OCI-LY3 (cell line): ENCODE results near the gene PINLYP.
A peak's percentile ranks its signal among the peaks of the same experiment; 100 is the strongest.

Experiments used
- H2AFZ ChIP-seq: fragments of 200-600, 300-600 bp; shearing (Covaris generic); 2 replicates; pipeline ENCODE4 v1.6.0; 2014; ENCODE audit warnings: antibody characterized with exemption, low read depth, low read length
- H3K27ac ChIP-seq: fragments of 200-600, 300-600 bp; sonication (generic); 2 replicates; pipeline ENCODE4 v1.5.1; 2014; ENCODE audit warnings: mild to moderate bottlenecking, low read length, moderate library complexity, mixed read lengths
- H3K27me3 ChIP-seq: fragments of 200-600, 300-600 bp; sonication (generic); 2 replicates; pipeline ENCODE4 v1.6.1; 2014; ENCODE audit warnings: low read depth, low read length, mixed read lengths
- H3K36me3 ChIP-seq: fragments of 200-600, 300-600 bp; sonication (generic); replicated peaks from 2 replicates; pipeline ENCODE3; 2014; ENCODE audit warnings: low read depth, low read length, mixed read lengths
- H3K4me1 ChIP-seq: fragments of 300-600, 200-600 bp; sonication (generic); 2 replicates; pipeline ENCODE4 v1.6.1; 2014; ENCODE audit warnings: low read length, mixed read lengths
- H3K4me2 ChIP-seq: fragments of 200-600, 300-600 bp; sonication (generic); 2 replicates; pipeline ENCODE4 v1.6.1; 2014; ENCODE audit warnings: low read length, mixed read lengths
- H3K4me3 ChIP-seq: fragments of 300-600, 200-600 bp; sonication (generic); 2 replicates; pipeline ENCODE4 v1.5.1; 2014; ENCODE audit warnings: antibody characterized with exemption, mild to moderate bottlenecking, low read length, moderate library complexity
- H3K79me2 ChIP-seq: fragments of 300-600, 200-600 bp; shearing (Covaris generic); 2 replicates; pipeline ENCODE4 v1.6.1; 2014; ENCODE audit warnings: mild to moderate bottlenecking, low read length, mixed read lengths
- H3K9ac ChIP-seq: fragments of 300-600, 200-600 bp; shearing (Covaris generic); 2 replicates; pipeline ENCODE4 v1.6.0; 2014; ENCODE audit warnings: mild to moderate bottlenecking, low read length, moderate library complexity
- H3K9me3 ChIP-seq: fragments of 200-600, 300-600 bp; shearing (Covaris generic); 2 replicates; pipeline ENCODE4 v1.6.1; 2014; ENCODE audit warnings: low read length, mixed read lengths; ENCODE audit not compliant: insufficient read depth
- H4K20me1 ChIP-seq: fragments of 200-600, 300-600 bp; sonication (generic); 2 replicates; pipeline ENCODE4 v1.6.1; 2016; ENCODE audit warnings: low read length, mixed read lengths; ENCODE audit not compliant: insufficient read depth
- CTCF ChIP-seq: fragments of 200-600, 300-600 bp; sonication (generic); IDR thresholded peaks from 2 replicates; pipeline ENCODE4 v1.5.1; 2014; ENCODE audit warnings: antibody characterized with exemption, low read length, low read depth
- EZH2phosphoT487 ChIP-seq: fragments of 200-600 bp; shearing (Covaris generic); IDR thresholded peaks from 2 replicates; pipeline ENCODE4 v1.6.1; 2018; ENCODE audit warnings: antibody characterized with exemption, mixed run types, low read depth

The PINLYP gene

GRCh38 chr19:43527860-43528622, 47.6 kb upstream of the PINLYP start:
- H4K20me1 ChIP-seq = no peaks in the 10 kb centered on the region
- H3K4me2 ChIP-seq = peak overlapping the region; percentile 88
- TF ChIP-seq EZH2phosphoT487 (no peak), CTCF (peak; percentile 29)
- no peaks in the 10 kb centered on the region for H3K27me3 ChIP-seq
- peak overlapping the region; percentile 73 for H3K9ac ChIP-seq
- peak overlapping the region; percentile 81 for H3K4me3 ChIP-seq
- no peak overlapping the region for H3K27ac ChIP-seq
- H3K36me3 ChIP-seq = no peaks in the 10 kb centered on the region
- H2AFZ ChIP-seq = no peak overlapping the region; the same call in 1 of the 2 replicates
- H3K79me2 ChIP-seq = no peaks in the 10 kb centered on the region
- H3K4me1 ChIP-seq = peaks cover 24% of the 10 kb centered on the region
- H3K9me3 ChIP-seq = no peaks in the 10 kb centered on the region

- peak overlapping the region; percentile 86 for H3K4me3 ChIP-seq
- no peak for TF ChIP-seq EZH2phosphoT487
- TF ChIP-seq CTCF = no peak
- H4K20me1 ChIP-seq = peaks cover 5% of the 10 kb centered on the region; the same call in 1 of the 2 replicates
- H3K27me3 ChIP-seq = no peaks in the 10 kb centered on the region
- no peaks in the 10 kb centered on the region for H3K9me3 ChIP-seq
- no peaks in the 10 kb centered on the region for H3K79me2 ChIP-seq
- H3K27ac ChIP-seq = peak overlapping the region; percentile 80
- H2AFZ ChIP-seq = peak overlapping the region; percentile 92
- H3K4me2 ChIP-seq = peak overlapping the region; percentile 89
- H3K9ac ChIP-seq = peak overlapping the region; percentile 83
- H3K4me1 ChIP-seq = peaks cover 12% of the 10 kb centered on the region
- H3K36me3 ChIP-seq = peaks cover 3% of the 10 kb centered on the region
Measured at GRCh38 chr19:43532571-43532961, 43.0 kb upstream of the PINLYP start.

- H3K36me3 ChIP-seq = peaks cover 5% of the 10 kb centered on the region
- no peaks in the 10 kb centered on the region for H3K79me2 ChIP-seq
- H3K4me3 ChIP-seq = peak within 1 kb of the TSS; percentile 86
- H2AFZ ChIP-seq = peak within 1 kb of the TSS; percentile 92
- no peak for TF ChIP-seq EZH2phosphoT487
- TF ChIP-seq CTCF = no peak
- H3K9me3 ChIP-seq = no peaks in the 10 kb centered on the region
- H3K4me2 ChIP-seq = peak within 1 kb of the TSS; percentile 89
- peaks cover 7% of the 10 kb centered on the region for H3K4me1 ChIP-seq
- no peaks in the 10 kb centered on the region for H3K27me3 ChIP-seq
- peak within 1 kb of the TSS; percentile 80 for H3K27ac ChIP-seq
- H4K20me1 ChIP-seq = peaks cover 5% of the 10 kb centered on the region; the same call in 1 of the 2 replicates
- peak within 1 kb of the TSS; percentile 83 for H3K9ac ChIP-seq
Measured at GRCh38 chr19:43532962-43533545, 42.5 kb upstream of the PINLYP start, which contains the start of gene ZNF575. Gene ZNF575, plus strand, starts transcription at chr19:43533188. Its CDS starts 1,235 bp downstream, at chr19:43534423.
